Measurements from ENCODE around the gene CMIP.

CMIP gene

GRCh38 chr16:81499576-81500380 is 55.2 kb downstream of the CMIP start:
- H3K36me3 ChIP-seq (ENCODE audit: insufficient read depth, low read length): peaks cover 11% of the 10 kb centered on the region; the same call in 1 of the 2 replicates
- TF ChIP-seq EZH2 (IDR thresholded peaks at IDR 0.05; ENCODE audit: borderline replicate concordance, low read depth, low read length, severe bottlenecking): no peak
- no peak for TF ChIP-seq CTCF (IDR thresholded peaks at IDR 0.05; ENCODE audit: borderline replicate concordance, extremely low read depth, low read length, poor library complexity, severe bottlenecking)
- H3K4me3 ChIP-seq (ENCODE audit: low read depth in 1 of 2, low read length in 2 of 2): no peak overlapping the region
- no peak overlapping the region for H3K9ac ChIP-seq (ENCODE audit: low read depth, low read length)
- DNase-seq (no peak), ATAC-seq (ENCODE audit: insufficient read depth, low read depth) (no peak; the same call in 2 of the 3 replicates)
- H3K27me3 ChIP-seq (ENCODE audit: insufficient read depth, low read length, poor library complexity): no peaks in the 10 kb centered on the region
- peak overlapping the region; percentile 6; the same call in 1 of the 2 replicates for H3K27ac ChIP-seq (ENCODE audit: low read length)
- no peaks in the 10 kb centered on the region for H3K9me3 ChIP-seq (ENCODE audit: insufficient read depth, low read length, severe bottlenecking)
- peaks cover 85% of the 10 kb centered on the region for H4K20me1 ChIP-seq (ENCODE audit: insufficient read depth, low read length)
- H3K79me2 ChIP-seq (ENCODE audit: insufficient read depth, low read length): peaks cover 92% of the 10 kb centered on the region
- H3K4me2 ChIP-seq (ENCODE audit: insufficient read depth, low read length): no peak overlapping the region
- H3K4me1 ChIP-seq (ENCODE audit: insufficient read depth, low read length): peaks cover 5% of the 10 kb centered on the region
- H2AFZ ChIP-seq (ENCODE audit: low read depth, low read length): no peak overlapping the region

GRCh38 chr16:81500833-81501521 is 56.4 kb downstream of the CMIP start:
- Histone ChIP-seq H3K9me3 (ENCODE audit: insufficient read depth, low read length, severe bottlenecking) (no peaks in the 10 kb centered on the region), H3K4me2 (ENCODE audit: insufficient read depth, low read length) (no peak overlapping the region), H4K20me1 (ENCODE audit: insufficient read depth, low read length) (peaks cover 81% of the 10 kb centered on the region), H3K4me1 (ENCODE audit: insufficient read depth, low read length) (peaks cover 5% of the 10 kb centered on the region), H2AFZ (ENCODE audit: low read depth, low read length) (no peak overlapping the region), H3K27ac (ENCODE audit: low read length) (no peak overlapping the region; the same call in 1 of the 2 replicates), H3K36me3 (ENCODE audit: insufficient read depth, low read length) (peaks cover 5% of the 10 kb centered on the region; the same call in 1 of the 2 replicates), H3K9ac (ENCODE audit: low read depth, low read length) (no peak overlapping the region), H3K79me2 (ENCODE audit: insufficient read depth, low read length) (peaks cover 89% of the 10 kb centered on the region), H3K4me3 (ENCODE audit: low read depth in 1 of 2, low read length in 2 of 2) (no peak overlapping the region), H3K27me3 (ENCODE audit: insufficient read depth, low read length, poor library complexity) (no peaks in the 10 kb centered on the region)
- DNase-seq (no peak), ATAC-seq (ENCODE audit: insufficient read depth, low read depth) (no peak)
- TF ChIP-seq CTCF (IDR thresholded peaks at IDR 0.05; ENCODE audit: borderline replicate concordance, extremely low read depth, low read length, poor library complexity, severe bottlenecking) (no peak), EZH2 (IDR thresholded peaks at IDR 0.05; ENCODE audit: borderline replicate concordance, low read depth, low read length, severe bottlenecking) (no peak)

DNA sequence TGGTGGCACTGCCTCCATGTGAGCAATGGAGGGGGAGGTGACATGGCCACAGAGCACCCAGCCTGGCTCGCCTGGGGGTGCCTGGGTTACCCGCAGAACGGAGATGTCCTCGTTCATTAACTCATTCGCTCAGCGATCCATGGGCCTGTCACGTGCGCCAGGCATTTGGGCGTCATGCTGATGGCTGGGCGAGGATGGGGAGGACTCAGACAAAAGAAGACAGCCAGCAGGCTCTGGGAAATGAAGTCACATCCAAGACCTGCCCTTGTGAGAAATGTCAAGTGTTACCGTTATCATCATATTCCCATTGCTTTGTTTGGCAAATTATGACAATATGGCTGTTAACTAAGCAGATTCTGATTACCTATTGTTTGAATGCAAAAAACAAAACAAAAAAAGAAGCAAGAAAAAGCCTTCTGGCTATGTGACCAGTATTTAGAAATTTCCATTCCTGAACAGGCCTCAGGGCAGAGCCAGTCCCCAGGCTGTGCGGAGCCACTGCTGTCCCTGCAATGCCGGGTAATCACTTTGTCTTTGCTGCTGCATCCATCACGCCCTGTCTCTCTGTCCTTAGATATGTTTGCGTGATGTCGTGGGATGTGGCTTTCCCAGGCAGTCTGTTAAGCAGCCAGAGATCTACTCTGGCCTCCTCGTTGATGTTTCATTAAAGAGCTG is 57.9 kb downstream of the CMIP start:
- peaks cover 5% of the 10 kb centered on the region for H3K4me1 ChIP-seq (ENCODE audit: insufficient read depth, low read length)
- no peak overlapping the region for H3K9ac ChIP-seq (ENCODE audit: low read depth, low read length)
- peaks cover 87% of the 10 kb centered on the region for H3K79me2 ChIP-seq (ENCODE audit: insufficient read depth, low read length)
- H2AFZ ChIP-seq (ENCODE audit: low read depth, low read length): no peak overlapping the region
- H3K4me2 ChIP-seq (ENCODE audit: insufficient read depth, low read length): no peak overlapping the region
- H3K27me3 ChIP-seq (ENCODE audit: insufficient read depth, low read length, poor library complexity): no peaks in the 10 kb centered on the region
- TF ChIP-seq EZH2 (IDR thresholded peaks at IDR 0.05; ENCODE audit: borderline replicate concordance, low read depth, low read length, severe bottlenecking): no peak
- no peak for TF ChIP-seq CTCF (IDR thresholded peaks at IDR 0.05; ENCODE audit: borderline replicate concordance, extremely low read depth, low read length, poor library complexity, severe bottlenecking)
- H4K20me1 ChIP-seq (ENCODE audit: insufficient read depth, low read length): peaks cover 75% of the 10 kb centered on the region
- H3K27ac ChIP-seq (ENCODE audit: low read length): no peak overlapping the region
- DNase-seq: no peak
- no peak overlapping the region for H3K4me3 ChIP-seq (ENCODE audit: low read depth in 1 of 2, low read length in 2 of 2)
- no peaks in the 10 kb centered on the region for H3K9me3 ChIP-seq (ENCODE audit: insufficient read depth, low read length, severe bottlenecking)
- H3K36me3 ChIP-seq (ENCODE audit: insufficient read depth, low read length): peaks cover 5% of the 10 kb centered on the region; the same call in 1 of the 2 replicates
- ATAC-seq (ENCODE audit: insufficient read depth, low read depth): no peak
